ENCODE data around the gene TRIM63. TPM values are rescaled to one million over a fixed set of nuclear protein-coding genes. Genes with fewer than 3 reads are reported as not detected.
"Not testable (repeated sequence)": the region's sequence is repeated elsewhere in the genome, so short reads cannot be mapped to it uniquely, and the experiment has no call there.

Gene TRIM63
- total RNA-seq, 4 donors from 2014 or later, result 0.77 to 5.4 TPM; not detected in 2

DNA sequence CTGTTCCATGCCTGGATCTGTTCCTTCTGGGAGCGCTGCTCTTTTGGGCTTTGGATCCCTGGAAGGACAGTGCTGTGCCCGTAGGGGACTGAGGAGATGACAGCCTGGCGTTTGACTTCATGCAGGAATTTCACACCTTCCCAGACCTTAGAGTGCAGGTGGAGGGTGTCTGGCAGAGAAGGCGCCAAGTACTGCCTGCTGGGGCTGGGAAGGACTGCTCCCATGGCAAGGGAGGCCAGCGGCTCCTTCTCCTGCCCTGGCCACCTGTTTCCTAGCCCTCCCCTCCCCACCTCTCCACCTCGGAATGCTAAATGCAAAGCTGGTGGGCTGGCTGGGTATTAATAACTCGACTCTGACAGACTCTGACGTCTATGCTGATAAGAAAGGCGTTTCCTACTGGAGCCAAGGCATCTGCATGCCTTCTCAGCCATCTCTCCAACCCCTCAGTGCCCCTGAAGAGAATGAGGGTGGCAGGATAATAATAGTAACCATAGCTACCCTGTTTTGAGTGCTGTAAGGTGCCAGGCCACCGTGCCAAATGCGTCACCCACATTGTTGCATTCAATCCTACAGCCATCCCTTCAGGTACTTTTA, 26.7 kb upstream of the TRIM63 start:
- Histone ChIP-seq H3K4me1 (no peaks in the 10 kb centered on the region), H3K36me3 (no peaks in the 10 kb centered on the region), H3K9me3 (no peaks in the 10 kb centered on the region), H3K27ac (no peak overlapping the region), H3K4me3 (no peak overlapping the region), H3K27me3 (no peaks in the 10 kb centered on the region)
- intact Hi-C loops (cut with DNase I; ENCODE audit: low total_unique reads), result no loop called here
- TF ChIP-seq, protein P1, sequence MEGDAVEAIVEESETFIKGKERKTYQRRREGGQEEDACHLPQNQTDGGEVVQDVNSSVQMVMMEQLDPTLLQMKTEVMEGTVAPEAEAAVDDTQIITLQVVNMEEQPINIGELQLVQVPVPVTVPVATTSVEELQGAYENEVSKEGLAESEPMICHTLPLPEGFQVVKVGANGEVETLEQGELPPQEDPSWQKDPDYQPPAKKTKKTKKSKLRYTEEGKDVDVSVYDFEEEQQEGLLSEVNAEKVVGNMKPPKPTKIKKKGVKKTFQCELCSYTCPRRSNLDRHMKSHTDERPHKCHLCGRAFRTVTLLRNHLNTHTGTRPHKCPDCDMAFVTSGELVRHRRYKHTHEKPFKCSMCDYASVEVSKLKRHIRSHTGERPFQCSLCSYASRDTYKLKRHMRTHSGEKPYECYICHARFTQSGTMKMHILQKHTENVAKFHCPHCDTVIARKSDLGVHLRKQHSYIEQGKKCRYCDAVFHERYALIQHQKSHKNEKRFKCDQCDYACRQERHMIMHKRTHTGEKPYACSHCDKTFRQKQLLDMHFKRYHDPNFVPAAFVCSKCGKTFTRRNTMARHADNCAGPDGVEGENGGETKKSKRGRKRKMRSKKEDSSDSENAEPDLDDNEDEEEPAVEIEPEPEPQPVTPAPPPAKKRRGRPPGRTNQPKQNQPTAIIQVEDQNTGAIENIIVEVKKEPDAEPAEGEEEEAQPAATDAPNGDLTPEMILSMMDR (IDR thresholded peaks at IDR 0.05), result no peak
- TF ChIP-seq POLR2A (IDR thresholded peaks at IDR 0.05), result no peak
- DNase-seq, result no peak

DNA sequence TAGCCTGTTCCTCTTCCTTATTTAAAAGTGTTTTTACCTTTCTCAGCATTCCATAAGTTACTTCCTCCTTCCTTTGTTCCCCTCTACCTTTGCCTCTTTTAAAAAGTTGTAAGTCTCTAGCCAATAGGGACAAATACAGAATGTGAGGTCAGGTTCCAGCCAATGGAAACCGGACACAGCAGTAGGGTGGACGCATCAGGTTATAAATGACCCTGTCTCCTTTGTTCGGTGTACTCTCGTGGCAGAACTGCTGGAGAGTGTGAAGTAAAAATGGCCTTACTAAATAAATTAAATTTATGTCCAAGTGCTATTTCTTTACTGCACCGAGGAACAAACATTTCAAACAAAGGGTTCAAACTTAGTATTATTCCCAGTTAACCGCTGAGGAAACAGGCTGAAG, 26.1 kb upstream of the TRIM63 start:
- H3K9me3 ChIP-seq; H3K4me1 ChIP-seq; H3K36me3 ChIP-seq; H3K27ac ChIP-seq; intact Hi-C loops (cut with DNase I; ENCODE audit: low total_unique reads); DNase-seq; H3K27me3 ChIP-seq; H3K4me3 ChIP-seq: not testable (repeated sequence)

DNA sequence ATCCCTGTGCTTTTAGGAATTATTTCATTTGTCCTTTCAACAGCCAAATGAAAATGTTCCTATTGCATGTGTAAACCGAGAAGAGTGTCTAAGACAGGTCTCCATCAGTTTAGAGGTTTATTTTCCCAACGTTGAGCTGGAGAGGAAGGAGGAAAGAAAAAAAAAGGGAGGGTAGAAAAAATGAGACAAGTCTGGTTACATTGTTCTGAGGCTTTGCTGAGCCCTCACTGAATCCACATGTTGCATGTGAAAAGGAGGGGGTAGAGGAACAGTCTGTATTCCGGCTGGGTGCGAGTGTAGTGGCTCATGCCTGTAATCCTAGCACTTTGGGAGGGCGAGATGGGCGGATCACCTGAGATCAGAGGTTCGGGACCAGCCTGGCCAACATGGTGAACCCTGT, 25.0 kb upstream of the TRIM63 start:
- Histone ChIP-seq H3K4me1 (no peaks in the 10 kb centered on the region), H3K9me3 (no peaks in the 10 kb centered on the region), H3K27ac (no peak overlapping the region), H3K36me3 (no peaks in the 10 kb centered on the region), H3K27me3 (no peaks in the 10 kb centered on the region), H3K4me3 (no peak overlapping the region)
- intact Hi-C loops (cut with DNase I; ENCODE audit: low total_unique reads), result no loop called here
- TF ChIP-seq POLR2A (IDR thresholded peaks at IDR 0.05), result no peak
- TF ChIP-seq, protein P1 (IDR thresholded peaks at IDR 0.05), result no peak
- no peak for DNase-seq

DNA sequence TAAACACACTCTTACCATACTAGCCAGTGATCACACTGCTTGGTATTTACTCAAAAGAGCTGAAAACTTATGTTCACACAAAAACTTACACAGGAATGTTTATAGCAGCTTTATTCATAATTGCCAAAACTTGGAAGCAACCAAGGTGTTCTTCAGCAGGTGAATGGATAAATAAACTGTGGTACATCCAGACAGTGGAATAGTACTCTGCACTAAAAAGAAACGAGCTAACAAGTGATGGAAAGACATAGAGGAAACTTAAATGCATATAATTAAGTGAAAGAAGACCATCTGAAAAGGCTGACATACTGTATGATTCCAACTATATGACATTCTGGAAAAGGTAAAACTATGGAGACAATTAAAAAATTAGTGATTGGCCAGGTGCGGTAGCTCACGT, 23.5 kb upstream of the TRIM63 start:
- no peak for DNase-seq
- intact Hi-C loops (cut with DNase I; ENCODE audit: low total_unique reads), result no loop called here
- no peaks in the 10 kb centered on the region for H3K4me1 ChIP-seq
- no peaks in the 10 kb centered on the region for H3K36me3 ChIP-seq
- H3K9me3 ChIP-seq, result no peaks in the 10 kb centered on the region
- no peak overlapping the region for H3K27ac ChIP-seq
- TF ChIP-seq POLR2A (IDR thresholded peaks at IDR 0.05), result no peak
- TF ChIP-seq, protein P1 (IDR thresholded peaks at IDR 0.05), result no peak
- H3K27me3 ChIP-seq, result no peaks in the 10 kb centered on the region
- no peak overlapping the region for H3K4me3 ChIP-seq

DNA sequence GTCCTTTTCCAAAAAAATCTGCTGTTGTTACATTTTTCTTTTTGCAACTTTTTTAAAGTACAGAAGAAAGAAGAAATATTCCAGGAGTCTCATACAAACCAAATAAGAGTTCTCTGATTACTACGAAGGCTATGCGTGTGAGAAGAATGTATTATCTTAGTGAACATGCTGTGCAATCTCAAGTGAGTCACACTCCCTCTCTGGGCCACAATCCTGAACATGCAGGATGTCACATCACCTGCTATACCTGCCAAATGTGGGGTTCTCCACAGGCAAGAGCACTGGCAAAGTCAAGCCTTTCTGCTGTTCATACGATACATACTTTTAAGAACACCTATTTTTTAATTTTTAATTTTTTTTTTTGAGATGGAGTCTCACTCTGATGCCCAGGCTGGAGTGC, 21.7 kb upstream of the TRIM63 start:
- H3K9me3 ChIP-seq, result no peaks in the 10 kb centered on the region
- no peaks in the 10 kb centered on the region for H3K36me3 ChIP-seq
- no peak overlapping the region for H3K27ac ChIP-seq
- DNase-seq, result no peak
- intact Hi-C loops (cut with DNase I; ENCODE audit: low total_unique reads), result no loop called here
- H3K4me3 ChIP-seq, result no peak overlapping the region
- H3K27me3 ChIP-seq, result no peaks in the 10 kb centered on the region
- no peak for TF ChIP-seq POLR2A (IDR thresholded peaks at IDR 0.05)
- TF ChIP-seq, protein P1 (IDR thresholded peaks at IDR 0.05), result no peak
- no peaks in the 10 kb centered on the region for H3K4me1 ChIP-seq

DNA sequence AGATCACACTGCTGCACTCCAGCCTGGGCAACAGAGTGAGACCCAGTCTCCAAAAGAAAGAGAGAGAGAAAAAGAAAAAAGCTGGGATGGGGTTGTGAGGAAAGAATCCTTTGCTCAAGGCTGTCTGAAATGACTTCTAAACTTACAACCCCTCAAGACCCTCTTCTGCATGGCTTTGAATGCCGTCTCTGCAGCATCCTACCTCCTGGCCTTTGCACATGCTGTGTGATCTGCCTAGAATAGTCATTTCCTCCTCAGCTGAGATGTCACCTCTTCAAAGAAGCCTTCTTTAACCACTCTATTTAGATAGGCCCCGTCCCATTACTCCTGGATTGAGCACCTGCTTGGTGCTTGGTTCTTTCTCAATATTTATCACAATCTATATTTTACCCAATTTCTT, 17.4 kb upstream of the TRIM63 start:
- H3K9me3 ChIP-seq, result no peaks in the 10 kb centered on the region
- H3K4me1 ChIP-seq, result no peaks in the 10 kb centered on the region
- no peak overlapping the region for H3K27ac ChIP-seq
- no peaks in the 10 kb centered on the region for H3K27me3 ChIP-seq
- H3K4me3 ChIP-seq, result no peak overlapping the region
- TF ChIP-seq, protein P1 (IDR thresholded peaks at IDR 0.05), result no peak
- TF ChIP-seq POLR2A (IDR thresholded peaks at IDR 0.05), result no peak
- no peaks in the 10 kb centered on the region for H3K36me3 ChIP-seq
- no peak for DNase-seq
- intact Hi-C loops (cut with DNase I; ENCODE audit: low total_unique reads), result no loop called here

Measured in uterus (tissue), 4 donors.